Measurements from ENCODE around the gene BLNK. TPM values are rescaled to one million over a fixed set of nuclear protein-coding genes. Genes with fewer than 3 reads are reported as not detected.

BLNK gene
- total RNA-seq, 4 donors from 2014 or later: 0.27 to 2.4 (median 1.6) TPM

DNA sequence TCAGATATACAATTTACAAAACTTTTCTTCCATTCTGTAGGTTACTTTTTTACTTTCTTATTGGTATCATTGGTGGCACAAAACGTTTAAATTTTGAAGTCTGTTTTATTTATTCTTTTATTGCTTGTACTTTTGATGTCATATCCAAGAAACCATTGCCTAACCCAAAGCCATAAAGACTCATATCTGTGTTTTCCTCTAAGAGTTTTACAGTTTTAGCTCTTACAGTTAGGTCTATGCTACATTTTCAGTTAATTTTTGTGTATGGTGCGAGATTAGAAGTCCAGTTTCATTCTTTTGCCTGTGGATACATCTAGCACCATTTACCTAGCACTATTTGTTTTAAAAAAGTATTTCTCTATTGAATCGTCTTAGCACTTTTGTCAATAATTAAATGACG lies 53.7 kb downstream of the BLNK start:
- H3K27ac ChIP-seq: no peak overlapping the region
- no peak overlapping the region for H3K4me3 ChIP-seq
- ATAC-seq: no peak
- 82 to 91% methylated on average over 4 of the region's 4 CpGs for WGBS, 2 donors (ENCODE audit: low coverage in 1 of 2)
- TF ChIP-seq EP300 (IDR thresholded peaks at IDR 0.05): no peak
- TF ChIP-seq POLR2A (IDR thresholded peaks at IDR 0.05): no peak
- TF ChIP-seq, protein P1, sequence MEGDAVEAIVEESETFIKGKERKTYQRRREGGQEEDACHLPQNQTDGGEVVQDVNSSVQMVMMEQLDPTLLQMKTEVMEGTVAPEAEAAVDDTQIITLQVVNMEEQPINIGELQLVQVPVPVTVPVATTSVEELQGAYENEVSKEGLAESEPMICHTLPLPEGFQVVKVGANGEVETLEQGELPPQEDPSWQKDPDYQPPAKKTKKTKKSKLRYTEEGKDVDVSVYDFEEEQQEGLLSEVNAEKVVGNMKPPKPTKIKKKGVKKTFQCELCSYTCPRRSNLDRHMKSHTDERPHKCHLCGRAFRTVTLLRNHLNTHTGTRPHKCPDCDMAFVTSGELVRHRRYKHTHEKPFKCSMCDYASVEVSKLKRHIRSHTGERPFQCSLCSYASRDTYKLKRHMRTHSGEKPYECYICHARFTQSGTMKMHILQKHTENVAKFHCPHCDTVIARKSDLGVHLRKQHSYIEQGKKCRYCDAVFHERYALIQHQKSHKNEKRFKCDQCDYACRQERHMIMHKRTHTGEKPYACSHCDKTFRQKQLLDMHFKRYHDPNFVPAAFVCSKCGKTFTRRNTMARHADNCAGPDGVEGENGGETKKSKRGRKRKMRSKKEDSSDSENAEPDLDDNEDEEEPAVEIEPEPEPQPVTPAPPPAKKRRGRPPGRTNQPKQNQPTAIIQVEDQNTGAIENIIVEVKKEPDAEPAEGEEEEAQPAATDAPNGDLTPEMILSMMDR (IDR thresholded peaks at IDR 0.05): no peak
- TF ChIP-seq POLR2AphosphoS5 (IDR thresholded peaks at IDR 0.05): no peak
- no peaks in the 10 kb centered on the region for H3K36me3 ChIP-seq
- H3K9me3 ChIP-seq: no peaks in the 10 kb centered on the region
- H3K27me3 ChIP-seq: peaks cover 19% of the 10 kb centered on the region
- no peaks in the 10 kb centered on the region for H3K4me1 ChIP-seq

DNA sequence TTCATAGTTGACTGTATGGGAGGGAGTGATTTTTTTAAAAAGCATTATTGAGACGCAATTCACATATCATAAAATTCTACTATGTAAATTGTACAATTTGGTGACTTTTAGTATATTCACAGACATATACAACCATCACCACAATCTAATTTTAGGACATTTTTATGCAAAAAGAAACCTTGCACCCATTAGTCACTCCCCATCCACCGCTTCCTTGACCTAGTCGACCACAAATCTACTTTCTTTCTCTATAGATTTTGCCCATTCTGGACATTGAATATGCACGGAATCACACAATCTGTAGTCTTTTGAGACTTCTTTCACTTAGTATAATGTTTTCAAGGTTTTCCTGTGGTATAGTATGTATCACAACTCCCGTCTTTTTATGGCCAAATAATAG lies 54.6 kb downstream of the BLNK start:
- 84 to 92% methylated on average over 5 of the region's 5 CpGs for WGBS, 2 donors (ENCODE audit: low coverage in 1 of 2)
- Histone ChIP-seq H3K27me3 (peaks cover 19% of the 10 kb centered on the region), H3K36me3 (no peaks in the 10 kb centered on the region), H3K4me3 (no peak overlapping the region), H3K4me1 (no peaks in the 10 kb centered on the region), H3K9me3 (no peaks in the 10 kb centered on the region), H3K27ac (no peak overlapping the region)
- TF ChIP-seq, protein P1 (IDR thresholded peaks at IDR 0.05): no peak
- TF ChIP-seq POLR2A (IDR thresholded peaks at IDR 0.05) (no peak), EP300 (IDR thresholded peaks at IDR 0.05) (no peak), POLR2AphosphoS5 (IDR thresholded peaks at IDR 0.05) (no peak)
- no peak for ATAC-seq

DNA sequence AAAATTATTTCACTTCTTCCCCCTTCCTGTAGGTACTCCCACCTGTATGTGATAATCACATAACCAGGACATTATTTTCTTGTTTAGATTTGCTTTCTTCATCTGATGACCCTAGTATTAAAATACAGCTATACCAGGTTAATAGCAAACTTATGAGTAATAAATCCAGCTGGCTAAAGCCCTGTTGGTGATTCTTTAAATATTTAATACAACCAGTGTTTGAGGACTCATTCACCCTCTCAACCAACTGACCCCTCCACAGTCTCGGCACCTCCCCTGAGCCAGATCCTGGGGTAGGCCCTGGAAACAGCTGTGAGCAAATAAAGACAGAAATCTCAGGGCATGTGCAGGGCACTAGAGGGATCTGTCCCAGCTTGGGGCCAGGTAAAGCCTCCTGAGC lies 58.5 kb downstream of the BLNK start:
- H3K9me3 ChIP-seq: no peaks in the 10 kb centered on the region
- no peaks in the 10 kb centered on the region for H3K36me3 ChIP-seq
- H3K27ac ChIP-seq: no peak overlapping the region
- no peaks in the 10 kb centered on the region for H3K4me1 ChIP-seq
- H3K4me3 ChIP-seq: no peak overlapping the region
- TF ChIP-seq POLR2A (IDR thresholded peaks at IDR 0.05): no peak
- no peak for TF ChIP-seq POLR2AphosphoS5 (IDR thresholded peaks at IDR 0.05)
- TF ChIP-seq EP300 (IDR thresholded peaks at IDR 0.05): no peak
- TF ChIP-seq, protein P1 (IDR thresholded peaks at IDR 0.05): no peak
- peaks cover 26% of the 10 kb centered on the region for H3K27me3 ChIP-seq
- ATAC-seq: no peak
- WGBS, 2 donors (ENCODE audit: low coverage in 1 of 2): no CpG with 5 or more reads among the region's 1 CpG

DNA sequence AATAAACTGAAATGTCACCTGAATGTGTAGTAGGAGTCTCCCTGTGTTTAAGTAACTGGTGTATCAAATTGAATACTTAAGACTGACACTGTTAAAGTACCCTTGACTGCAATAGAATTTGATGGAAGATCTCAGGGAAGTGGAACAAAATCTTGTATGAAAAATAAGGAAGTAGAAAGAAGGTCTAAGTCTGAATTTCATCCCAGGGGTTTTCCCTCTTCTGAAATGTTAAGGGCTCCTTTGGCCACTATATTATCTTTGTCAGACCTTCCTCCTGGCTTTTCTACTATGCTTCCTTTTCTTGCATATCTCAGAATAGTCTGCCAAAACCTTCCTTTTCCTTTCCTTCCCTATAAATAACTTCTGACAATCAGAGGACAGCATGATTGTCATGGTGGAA lies 59.6 kb downstream of the BLNK start:
- H3K4me3 ChIP-seq: no peak overlapping the region
- TF ChIP-seq EP300 (IDR thresholded peaks at IDR 0.05): no peak
- H3K27me3 ChIP-seq: peaks cover 26% of the 10 kb centered on the region
- H3K4me1 ChIP-seq: no peaks in the 10 kb centered on the region
- no peaks in the 10 kb centered on the region for H3K36me3 ChIP-seq
- no peaks in the 10 kb centered on the region for H3K9me3 ChIP-seq
- H3K27ac ChIP-seq: no peak overlapping the region
- no peak for ATAC-seq

DNA sequence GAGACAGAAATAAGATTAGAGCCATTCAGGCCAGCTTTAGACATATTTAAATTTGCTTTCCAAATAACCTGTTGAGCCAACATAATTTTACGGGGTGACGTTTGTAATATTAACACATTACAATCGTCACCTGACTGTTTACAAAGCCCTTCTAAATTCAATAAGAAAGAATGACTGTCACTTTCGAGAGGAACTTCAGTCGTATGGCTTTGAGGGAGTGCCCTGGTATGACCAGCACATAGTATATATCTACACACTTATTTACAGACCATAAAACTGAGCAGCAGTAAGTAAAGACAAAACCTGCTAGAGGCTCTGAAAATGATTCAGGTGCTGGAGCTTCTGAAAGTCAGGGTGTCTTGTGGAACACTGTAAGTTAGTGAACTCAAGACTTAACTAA lies 62.4 kb downstream of the BLNK start:
- WGBS, 2 donors (ENCODE audit: low coverage in 1 of 2): 68 to 73% methylated on average over 2 to 5 of the region's 5 CpGs
- Histone ChIP-seq H3K27me3 (peaks cover 8% of the 10 kb centered on the region), H3K36me3 (no peaks in the 10 kb centered on the region), H3K27ac (no peak overlapping the region), H3K9me3 (no peaks in the 10 kb centered on the region), H3K4me3 (no peak overlapping the region), H3K4me1 (no peaks in the 10 kb centered on the region)
- ATAC-seq: no peak
- TF ChIP-seq POLR2AphosphoS5 (IDR thresholded peaks at IDR 0.05) (no peak), POLR2A (IDR thresholded peaks at IDR 0.05) (no peak), EP300 (IDR thresholded peaks at IDR 0.05) (no peak)
- TF ChIP-seq, protein P1 (IDR thresholded peaks at IDR 0.05): no peak

DNA sequence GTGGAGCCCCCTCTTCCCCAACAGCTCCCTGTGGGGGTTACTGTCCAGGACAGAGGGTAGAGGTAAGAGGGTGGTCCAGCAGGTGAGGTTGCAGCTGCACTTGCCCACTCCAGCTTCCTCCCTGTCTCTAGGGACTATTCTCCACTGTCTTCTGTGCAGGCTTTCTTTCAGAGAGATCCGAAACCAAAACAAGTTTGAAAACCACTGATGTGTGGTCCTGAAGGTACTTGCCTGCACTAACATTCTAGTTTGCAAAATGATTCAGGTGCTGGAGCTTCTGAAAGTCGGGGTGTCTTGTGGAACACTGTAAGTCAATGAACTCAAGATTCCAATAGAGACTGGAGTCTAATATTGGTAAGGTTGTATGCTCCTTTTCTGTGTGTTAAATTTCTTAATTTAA lies 63.1 kb downstream of the BLNK start:
- no peak for ATAC-seq
- H3K36me3 ChIP-seq: no peaks in the 10 kb centered on the region
- no peak overlapping the region for H3K27ac ChIP-seq
- no peak for TF ChIP-seq EP300 (IDR thresholded peaks at IDR 0.05)
- TF ChIP-seq POLR2AphosphoS5 (IDR thresholded peaks at IDR 0.05): no peak
- TF ChIP-seq POLR2A (IDR thresholded peaks at IDR 0.05): no peak
- TF ChIP-seq, protein P1 (IDR thresholded peaks at IDR 0.05): no peak
- WGBS, 2 donors (ENCODE audit: low coverage in 1 of 2): 79 to 83% methylated on average over 1 to 2 of the region's 2 CpGs
- H3K9me3 ChIP-seq: no peaks in the 10 kb centered on the region
- H3K4me3 ChIP-seq: no peak overlapping the region
- no peaks in the 10 kb centered on the region for H3K4me1 ChIP-seq
- H3K27me3 ChIP-seq: peaks cover 7% of the 10 kb centered on the region
